SH-SY5Y (cell line): Measurements from ENCODE around the gene CMSS1.

Experiments used
- GATA2 ChIP-seq: IDR thresholded peaks from 2 replicates; pipeline ENCODE4 v1.6.1; 2011; ENCODE audit warnings: mild to moderate bottlenecking, low read depth, low read length
- GATA3 ChIP-seq: IDR thresholded peaks from 2 replicates; pipeline ENCODE4 v1.6.1; 2011; ENCODE audit warnings: low read depth, mild to moderate bottlenecking, low read length, moderate library complexity

GRCh38 chr3:99909714-99910495 is 92.2 kb downstream of the CMSS1 start:
- TF ChIP-seq GATA2: no peak
- TF ChIP-seq GATA3: no peak
